SIG-M5 treated with dmso at 0.1 percent for 504 hours (cell line): ENCODE measurements around the gene ITGB3.
"Not testable (repeated sequence)": the region's sequence is repeated elsewhere in the genome, so short reads cannot be mapped to it uniquely, and the experiment has no call there.

ENCODE experiments used
- DNase-seq: peaks from one replicate; lab custom pipeline; 2025; ENCODE audit not compliant: unreplicated experiment; lab: John Stamatoyannopoulos, UW

Gene ITGB3

GRCh38 chr17:47253541-47254402 is at the start of gene ITGB3:
TSS of gene ITGB3 (plus strand) at chr17:47253827. CDS start at chr17:47253862, 35 bp downstream.
- peak; percentile 61 for DNase-seq

GRCh38 chr17:47203984-47204721 is 49.5 kb upstream of the ITGB3 start:
- no peak for DNase-seq

- DNase-seq = no peak
These were observed 48.8 kb upstream of the ITGB3 start for GRCh38 chr17:47204722-47205418.

GRCh38 chr17:47205419-47205963 is 48.1 kb upstream of the ITGB3 start:
- DNase-seq = no peak

- no peak for DNase-seq
These were observed 46.2 kb upstream of the ITGB3 start for GRCh38 chr17:47207143-47208067.

GRCh38 chr17:47208744-47209488 is 44.7 kb upstream of the ITGB3 start, which contains the start of gene MYL4:
TSS of gene MYL4 (plus strand) at chr17:47209348. CDS start at chr17:47209423, 75 bp downstream.
- no peak for DNase-seq

- DNase-seq = no peak
These were observed 44.1 kb upstream of the ITGB3 start for GRCh38 chr17:47209499-47209898.

GRCh38 chr17:47210105-47210504 is 43.5 kb upstream of the ITGB3 start:
- DNase-seq = no peak

- no peak for DNase-seq
These were observed 42.8 kb upstream of the ITGB3 start for GRCh38 chr17:47210779-47211178.

GRCh38 chr17:47212458-47212857 is 41.2 kb upstream of the ITGB3 start:
- DNase-seq = no peak

- DNase-seq = no peak
These were observed 40.1 kb upstream of the ITGB3 start for GRCh38 chr17:47213540-47213939.

- DNase-seq = no peak
These were observed 38.7 kb upstream of the ITGB3 start for GRCh38 chr17:47214931-47215330.

GRCh38 chr17:47216821-47217220 is 36.8 kb upstream of the ITGB3 start:
- DNase-seq = not testable (repeated sequence)

GRCh38 chr17:47217279-47217678 is 36.3 kb upstream of the ITGB3 start:
- not testable (repeated sequence) for DNase-seq

GRCh38 chr17:47218896-47219430 is 34.7 kb upstream of the ITGB3 start:
- no peak for DNase-seq

GRCh38 chr17:47219621-47220475 is 33.8 kb upstream of the ITGB3 start:
- DNase-seq = no peak

GRCh38 chr17:47220531-47220999 is 33.1 kb upstream of the ITGB3 start:
- DNase-seq = no peak

GRCh38 chr17:47221154-47221553 is 32.5 kb upstream of the ITGB3 start:
- no peak for DNase-seq
